Limb (tissue), 2 donors: ENCODE results near the gene LAGE3.

Source experiments
- DNase-seq, 2 donors: peaks; one replicate each; pipeline ENCODE4 v3.0.0-alpha.2; 2016; ENCODE audit errors: extremely low spot score in 2 of 2

Gene LAGE3

GRCh38 chrX:154477891-154478477 is 1.1 kb downstream of the LAGE3 start:
- DNase-seq = no peak

- no peak for DNase-seq
Observed at GRCh38 chrX:154476821-154477220, 2.3 kb downstream of the LAGE3 start.

GRCh38 chrX:154473683-154474082 is 5.4 kb downstream of the LAGE3 start:
- no peak for DNase-seq

GRCh38 chrX:154472685-154473632 is 6.1 kb downstream of the LAGE3 start:
- no peak for DNase-seq

GRCh38 chrX:154471839-154472684 is 7.0 kb downstream of the LAGE3 start:
- no peak for DNase-seq

GRCh38 chrX:154470914-154471568 is 8.0 kb downstream of the LAGE3 start:
- DNase-seq = no peak

- DNase-seq = no peak
Observed at GRCh38 chrX:154470434-154470833, 8.6 kb downstream of the LAGE3 start.

- DNase-seq = no peak
Observed at GRCh38 chrX:154469880-154470279, 9.2 kb downstream of the LAGE3 start.

GRCh38 chrX:154469114-154469513 is 10.0 kb downstream of the LAGE3 start:
- no peak for DNase-seq

GRCh38 chrX:154468217-154468616 is 10.9 kb downstream of the LAGE3 start:
- no peak for DNase-seq

- DNase-seq = no peak
Observed at GRCh38 chrX:154467556-154467955, 11.5 kb downstream of the LAGE3 start.

GRCh38 chrX:154466907-154467306 is 12.2 kb downstream of the LAGE3 start:
- no peak for DNase-seq

GRCh38 chrX:154466036-154466435 is 13.0 kb downstream of the LAGE3 start:
- DNase-seq = no peak

- DNase-seq = no peak
Observed at GRCh38 chrX:154465601-154466000, 13.5 kb downstream of the LAGE3 start.

- no peak for DNase-seq
Observed at GRCh38 chrX:154464806-154465365, 14.2 kb downstream of the LAGE3 start.

GRCh38 chrX:154463611-154464220 is 15.4 kb downstream of the LAGE3 start:
- no peak for DNase-seq

GRCh38 chrX:154462396-154462795 is 16.7 kb downstream of the LAGE3 start:
- no peak for DNase-seq

- DNase-seq = no peak
Observed at GRCh38 chrX:154460326-154460725, 18.8 kb downstream of the LAGE3 start.

- no peak for DNase-seq
Observed at GRCh38 chrX:154459832-154460231, 19.2 kb downstream of the LAGE3 start.

GRCh38 chrX:154458954-154459778 is 19.9 kb downstream of the LAGE3 start:
- DNase-seq = peak in 1 of 2 donors; percentile 39
